ENCODE measurements around the gene WDR81.
"Not testable (repeated sequence)": the region's sequence is repeated elsewhere in the genome, so short reads cannot be mapped to it uniquely, and the experiment has no call there.

WDR81 gene

GRCh38 chr17:1766382-1767135 is 42.1 kb downstream of the WDR81 start:
- H3K4me3 ChIP-seq (ENCODE audit: low read depth, low read length) = no peak overlapping the region
- peaks cover 39% of the 10 kb centered on the region for H3K36me3 ChIP-seq
- TF ChIP-seq CTCF (IDR thresholded peaks at IDR 0.05; ENCODE audit: low read depth, low read length) = no peak
- DNase-seq = no peak
- no peaks in the 10 kb centered on the region for H3K9me3 ChIP-seq (ENCODE audit: severe bottlenecking)
- H3K27ac ChIP-seq = no peak overlapping the region
- no peaks in the 10 kb centered on the region for H3K27me3 ChIP-seq (ENCODE audit: insufficient read depth, low read depth, severe bottlenecking)

- no peak overlapping the region for H3K4me3 ChIP-seq (ENCODE audit: low read depth, low read length)
- H3K27ac ChIP-seq = no peak overlapping the region
- no peak for TF ChIP-seq CTCF (IDR thresholded peaks at IDR 0.05; ENCODE audit: low read depth, low read length)
- peaks cover 47% of the 10 kb centered on the region for H3K36me3 ChIP-seq
- DNase-seq = no peak
- H3K9me3 ChIP-seq (ENCODE audit: severe bottlenecking) = no peaks in the 10 kb centered on the region
- no peaks in the 10 kb centered on the region for H3K27me3 ChIP-seq (ENCODE audit: insufficient read depth, low read depth, severe bottlenecking)
These were observed 42.9 kb downstream of the WDR81 start for GRCh38 chr17:1767358-1767757.

GRCh38 chr17:1769822-1770477 is 45.4 kb downstream of the WDR81 start:
- no peaks in the 10 kb centered on the region for H3K27me3 ChIP-seq (ENCODE audit: insufficient read depth, low read depth, severe bottlenecking)
- peaks cover 73% of the 10 kb centered on the region for H3K36me3 ChIP-seq
- no peak overlapping the region for H3K27ac ChIP-seq
- no peak for DNase-seq
- H3K9me3 ChIP-seq (ENCODE audit: severe bottlenecking) = no peaks in the 10 kb centered on the region
- no peak for TF ChIP-seq CTCF (IDR thresholded peaks at IDR 0.05; ENCODE audit: low read depth, low read length)
- no peak overlapping the region for H3K4me3 ChIP-seq (ENCODE audit: low read depth, low read length)

- not testable (repeated sequence) for H3K4me3 ChIP-seq (ENCODE audit: low read depth, low read length); H3K9me3 ChIP-seq (ENCODE audit: severe bottlenecking); DNase-seq; H3K27me3 ChIP-seq (ENCODE audit: insufficient read depth, low read depth, severe bottlenecking); H3K27ac ChIP-seq
- peaks cover 92% of the 10 kb centered on the region for H3K36me3 ChIP-seq
These were observed 48.6 kb downstream of the WDR81 start for GRCh38 chr17:1773000-1773695.

- TF ChIP-seq CTCF (IDR thresholded peaks at IDR 0.05; ENCODE audit: low read depth, low read length) = no peak
- Histone ChIP-seq H3K27ac (no peak overlapping the region), H3K4me3 (ENCODE audit: low read depth, low read length) (no peak overlapping the region), H3K9me3 (ENCODE audit: severe bottlenecking) (no peaks in the 10 kb centered on the region), H3K36me3 (peaks cover 94% of the 10 kb centered on the region), H3K27me3 (ENCODE audit: insufficient read depth, low read depth, severe bottlenecking) (no peaks in the 10 kb centered on the region)
- no peak for DNase-seq
These were observed 49.2 kb downstream of the WDR81 start for GRCh38 chr17:1773696-1774181.

All from WERI-Rb-1 (cell line).